Astrocyte (in vitro differentiated cells and primary cell): ENCODE results near the gene MICALL2.

Experiments used
- EZH2 ChIP-seq: IDR thresholded peaks from 2 replicates; pipeline ENCODE4 v1.6.1; 2012; ENCODE audit warnings: mild to moderate bottlenecking, low read length, inconsistent platforms; ENCODE audit not compliant: insufficient read depth
- TF ChIP-seq, protein P1 (sequence below): IDR thresholded peaks from 2 replicates; pipeline ENCODE4 v1.5.1; 2011; ENCODE audit warnings: low read depth, mild to moderate bottlenecking, inconsistent platforms, low read length, moderate library complexity; ENCODE audit not compliant: insufficient read depth

DNA sequence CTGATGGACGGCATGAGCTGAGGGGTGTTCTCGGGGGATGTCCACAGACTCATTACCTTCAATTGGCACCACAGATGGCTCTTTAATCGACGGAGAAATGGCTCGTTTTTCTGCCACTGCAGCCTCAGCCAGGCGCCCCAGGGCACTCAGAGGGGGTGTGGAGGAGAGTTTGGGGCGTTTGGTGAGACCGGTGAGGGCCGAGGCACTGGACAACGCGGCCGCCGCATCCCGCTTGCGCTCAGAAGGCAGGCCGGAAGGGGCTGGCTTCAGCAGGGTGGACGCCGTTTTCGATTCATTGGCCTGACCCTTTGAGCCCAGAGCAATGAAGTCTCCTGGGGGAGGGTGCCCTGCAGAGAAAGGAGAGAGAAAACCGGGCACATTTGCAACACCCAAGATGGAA, 43.6 kb upstream of the MICALL2 start:
- TF ChIP-seq, protein P1, sequence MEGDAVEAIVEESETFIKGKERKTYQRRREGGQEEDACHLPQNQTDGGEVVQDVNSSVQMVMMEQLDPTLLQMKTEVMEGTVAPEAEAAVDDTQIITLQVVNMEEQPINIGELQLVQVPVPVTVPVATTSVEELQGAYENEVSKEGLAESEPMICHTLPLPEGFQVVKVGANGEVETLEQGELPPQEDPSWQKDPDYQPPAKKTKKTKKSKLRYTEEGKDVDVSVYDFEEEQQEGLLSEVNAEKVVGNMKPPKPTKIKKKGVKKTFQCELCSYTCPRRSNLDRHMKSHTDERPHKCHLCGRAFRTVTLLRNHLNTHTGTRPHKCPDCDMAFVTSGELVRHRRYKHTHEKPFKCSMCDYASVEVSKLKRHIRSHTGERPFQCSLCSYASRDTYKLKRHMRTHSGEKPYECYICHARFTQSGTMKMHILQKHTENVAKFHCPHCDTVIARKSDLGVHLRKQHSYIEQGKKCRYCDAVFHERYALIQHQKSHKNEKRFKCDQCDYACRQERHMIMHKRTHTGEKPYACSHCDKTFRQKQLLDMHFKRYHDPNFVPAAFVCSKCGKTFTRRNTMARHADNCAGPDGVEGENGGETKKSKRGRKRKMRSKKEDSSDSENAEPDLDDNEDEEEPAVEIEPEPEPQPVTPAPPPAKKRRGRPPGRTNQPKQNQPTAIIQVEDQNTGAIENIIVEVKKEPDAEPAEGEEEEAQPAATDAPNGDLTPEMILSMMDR = no peak
- no peak for TF ChIP-seq EZH2
